GM12878 (cell line): ENCODE results near the gene KLHL22. TPM values are rescaled to one million over a fixed set of nuclear protein-coding genes. Genes with fewer than 3 reads are reported as not detected.

Source experiments
- ATF3 ChIP-seq: IDR thresholded peaks from 2 replicates; pipeline ENCODE4 v1.6.1; 2011; ENCODE audit warnings: low read depth, mild to moderate bottlenecking, low read length, moderate library complexity, borderline replicate concordance; ENCODE audit errors: extremely low read depth
- BACH1 ChIP-seq: fragments of 450-650 bp; IDR thresholded peaks from 2 replicates; pipeline ENCODE4 v1.6.1; 2017; ENCODE audit warnings: mild to moderate bottlenecking, borderline replicate concordance
- ELK1 ChIP-seq: IDR thresholded peaks from 2 replicates; pipeline ENCODE4 v1.6.1; 2012; ENCODE audit warnings: low read depth, low read length, improper control_type of control experiment
- HDGF ChIP-seq: fragments of 450-650 bp; IDR thresholded peaks from 2 replicates; pipeline ENCODE4 v1.6.1; 2016; ENCODE audit warnings: antibody characterized with exemption
- IRF3 ChIP-seq: fragments of 450-650 bp; IDR thresholded peaks from 2 replicates; pipeline ENCODE4 v1.6.1; 2014; ENCODE audit warnings: mild to moderate bottlenecking
- JUND ChIP-seq: IDR thresholded peaks from 2 replicates; pipeline ENCODE4 v1.6.1; 2012; ENCODE audit warnings: low read depth, mild to moderate bottlenecking, low read length, improper control_type of control experiment, moderate library complexity
- NFYA ChIP-seq: IDR thresholded peaks from 2 replicates; pipeline ENCODE4 v1.6.1; 2011; ENCODE audit warnings: low read depth, mild to moderate bottlenecking, low read length, improper control_type of control experiment, borderline replicate concordance
- PAX5 ChIP-seq: IDR thresholded peaks from 2 replicates; pipeline ENCODE4 v1.6.1; 2011; ENCODE audit warnings: low read depth, low read length, borderline replicate concordance
- RELB ChIP-seq: fragments of 450-650 bp; IDR thresholded peaks from 2 replicates; pipeline ENCODE4 v1.6.1; 2017; ENCODE audit warnings: low read depth, mild to moderate bottlenecking, moderate library complexity
- SIN3A ChIP-seq: IDR thresholded peaks from 2 replicates; pipeline ENCODE4 v1.6.1; 2012; ENCODE audit warnings: low read depth, low read length, improper control_type of control experiment
- SMAD1 ChIP-seq: fragments of 450-650 bp; IDR thresholded peaks from 2 replicates; pipeline ENCODE4 v1.6.1; 2018; ENCODE audit warnings: mild to moderate bottlenecking, low read depth; ENCODE audit not compliant: partially characterized antibody
- SMAD5 ChIP-seq: IDR thresholded peaks from 2 replicates; pipeline ENCODE4 v1.6.1; 2016; ENCODE audit warnings: antibody characterized with exemption, low read depth
- SMARCA5 ChIP-seq: fragments of 450-650 bp; IDR thresholded peaks from 2 replicates; pipeline ENCODE4 v1.6.1; 2017; ENCODE audit warnings: mild to moderate bottlenecking
- SP1 ChIP-seq: IDR thresholded peaks from one replicate; pipeline ENCODE4 v1.6.1; 2011; ENCODE audit warnings: low read depth, low read length
- SREBF2 ChIP-seq: IDR thresholded peaks from 2 replicates; pipeline ENCODE4 v1.6.1; 2012; ENCODE audit warnings: mild to moderate bottlenecking, low read length
- TCF12 ChIP-seq: IDR thresholded peaks from 2 replicates; pipeline ENCODE4 v1.6.1; 2011; ENCODE audit warnings: low read depth, mild to moderate bottlenecking, low read length
- ZBTB33 ChIP-seq: fragments of 450-650 bp; IDR thresholded peaks from 2 replicates; pipeline ENCODE4 v1.6.1; 2017; ENCODE audit warnings: mild to moderate bottlenecking
- ZBTB4 ChIP-seq: fragments of 450-650 bp; formaldehyde crosslinking; IDR thresholded peaks from 2 replicates; pipeline ENCODE4 v1.4.0; 2022; ENCODE audit warnings: mild to moderate bottlenecking, moderate library complexity
- ZNF622 ChIP-seq: fragments of 450-650 bp; IDR thresholded peaks from 2 replicates; pipeline ENCODE4 v1.6.1; 2017; ENCODE audit warnings: mild to moderate bottlenecking, inconsistent platforms
- polyA plus RNA-seq, 11 experiments: library from polyadenylated mRNA; depleted of rRNA in 4 of 11; unstranded in 6 of 11; stranded (reverse) in 5 of 11; fragments of >200 nt; fragmentation: Nextera tagmentation in 4 of 11; fragmentation: Illumina TruSeq in 1 of 11; extraction: Ambion mirVana in 4 of 11; extraction: Trizol in 1 of 11; gene quantifications; 1 replicate in 1 of 11; 2 replicates in 10 of 11; pipeline versions ENCODE4 v1.2.1 to v1.2.3, GENCODE V29; 2011 to 2016; ENCODE audit warnings: inconsistent platforms in 2 of 11, missing spikeins in 2 of 11, low read depth in 1 of 11
- total RNA-seq, 4 experiments: library from RNA; depleted of rRNA in 3 of 4; stranded (reverse); fragments of >200 nt in 3 of 4; fragmentation: Illumina TruSeq in 1 of 4; extraction: Trizol in 1 of 4; gene quantifications; 2 replicates each; pipeline versions ENCODE4 v1.2.1 to v1.2.3, GENCODE V29; 2013 to 2021

Gene KLHL22
- total and polyA plus RNA-seq, 10 of the 15 experiments (the other 5 are each of a cell fraction or from before 2014, with no cell fraction given) = 0.06 to 22.1 (median 14.2) TPM

GRCh38 chr22:20507253-20508066 is 11.9 kb upstream of the KLHL22 start, which contains the start of gene MED15 (continued):
- peak; percentile 74; the same call in 1 of the 2 replicates for TF ChIP-seq RELB
- TF ChIP-seq SMAD5 = peak; percentile 60; the same call in 1 of the 2 replicates
- TF ChIP-seq SREBF2 = peak; percentile 44; the same call in 1 of the 2 replicates
- no peak for TF ChIP-seq NFYA
- peak; percentile 80 for TF ChIP-seq TCF12
- peak; percentile 68; the same call in 1 of the 2 replicates for TF ChIP-seq HDGF
- TF ChIP-seq SP1 = no peak
- TF ChIP-seq SMARCA5 = no peak
- TF ChIP-seq ATF3 = 0 out of 2 replicates have a peak, but pooled peaks have one; percentile 22
- no peak for TF ChIP-seq IRF3
- TF ChIP-seq SIN3A = peak; percentile 85
- TF ChIP-seq BACH1 = no peak
- TF ChIP-seq ZBTB4 (CRISPR knock-in tag) = no peak
- peak; percentile 90 for TF ChIP-seq ELK1
- no peak for TF ChIP-seq SMAD1
- TF ChIP-seq PAX5 = peak; percentile 72; the same call in 1 of the 2 replicates
- no peak for TF ChIP-seq ZBTB33
- TF ChIP-seq JUND = no peak
- no peak for TF ChIP-seq ZNF622
